ENCODE results near the gene SHCBP1. TPM values are rescaled to one million over a fixed set of nuclear protein-coding genes. Genes with fewer than 3 reads are reported as not detected.

SHCBP1 gene
- total RNA-seq, 1 donor from 2014 or later = 9.7 TPM

GRCh38 chr16:46614006-46614405, 7.2 kb downstream of the SHCBP1 start:
- DNase-seq = no peak

- DNase-seq = no peak
Measured at GRCh38 chr16:46613352-46613751, 7.8 kb downstream of the SHCBP1 start.

GRCh38 chr16:46612121-46612520, 9.1 kb downstream of the SHCBP1 start:
- no peak for DNase-seq

- peak; percentile 81 for DNase-seq
Measured at GRCh38 chr16:46607529-46607928, 13.7 kb downstream of the SHCBP1 start.

GRCh38 chr16:46606231-46606630, 14.9 kb downstream of the SHCBP1 start:
- DNase-seq = no peak

GRCh38 chr16:46591257-46591656, 29.9 kb downstream of the SHCBP1 start:
- no peak for DNase-seq

- DNase-seq = no peak
Measured at GRCh38 chr16:46586011-46586577, 35.1 kb downstream of the SHCBP1 start.

- DNase-seq = no peak
Measured at GRCh38 chr16:46583036-46583435, 38.1 kb downstream of the SHCBP1 start.

- DNase-seq = no peak
Measured at GRCh38 chr16:46582313-46582712, 38.9 kb downstream of the SHCBP1 start.

- DNase-seq = no peak
Measured at GRCh38 chr16:46577988-46578579, 43.1 kb downstream of the SHCBP1 start.

GRCh38 chr16:46573834-46574159, 47.4 kb downstream of the SHCBP1 start:
- DNase-seq = no peak

- DNase-seq = no peak
Measured at GRCh38 chr16:46573008-46573833, 48.0 kb downstream of the SHCBP1 start.

GRCh38 chr16:46569231-46569735, 51.9 kb downstream of the SHCBP1 start:
- DNase-seq = no peak

GRCh38 chr16:46568472-46569230, 52.5 kb downstream of the SHCBP1 start:
- no peak for DNase-seq

- DNase-seq = no peak
Measured at GRCh38 chr16:46562979-46563378, 58.2 kb downstream of the SHCBP1 start.

- DNase-seq = no peak
Measured at GRCh38 chr16:46558018-46558417, 63.2 kb downstream of the SHCBP1 start.

- no peak for DNase-seq
Measured at GRCh38 chr16:46555951-46556350, 65.2 kb downstream of the SHCBP1 start.

GRCh38 chr16:46554435-46554834, 66.7 kb downstream of the SHCBP1 start:
- DNase-seq = peak; percentile 82

- no peak for DNase-seq
Measured at GRCh38 chr16:46549477-46549876, 71.7 kb downstream of the SHCBP1 start.

Measured in dermis blood vessel endothelial cell (primary cell).